Liver (tissue), 3 donors: ENCODE measurements around the gene SLC25A28.

Experiments
- JUND ChIP-seq, 2 donors: IDR thresholded peaks; 2 replicates each; pipeline ENCODE4 v1.6.1; 2016; ENCODE audit warnings: antibody characterized with exemption in 2 of 2
- TAF1 ChIP-seq: conservative IDR thresholded peaks from 2 replicates; pipeline ENCODE4 v1.6.1; 2016; ENCODE audit warnings: antibody characterized with exemption, mild to moderate bottlenecking
- TF ChIP-seq, protein P1 (sequence below): fragments of 150-350 bp; IDR thresholded peaks from 2 replicates; pipeline ENCODE4 v1.5.1; 2017; ENCODE audit warnings: improper control_type of control experiment, low read depth, low read length; ENCODE audit not compliant: missing input control
- donor health status: healthy.
- donor health status: healthy.

DNA sequence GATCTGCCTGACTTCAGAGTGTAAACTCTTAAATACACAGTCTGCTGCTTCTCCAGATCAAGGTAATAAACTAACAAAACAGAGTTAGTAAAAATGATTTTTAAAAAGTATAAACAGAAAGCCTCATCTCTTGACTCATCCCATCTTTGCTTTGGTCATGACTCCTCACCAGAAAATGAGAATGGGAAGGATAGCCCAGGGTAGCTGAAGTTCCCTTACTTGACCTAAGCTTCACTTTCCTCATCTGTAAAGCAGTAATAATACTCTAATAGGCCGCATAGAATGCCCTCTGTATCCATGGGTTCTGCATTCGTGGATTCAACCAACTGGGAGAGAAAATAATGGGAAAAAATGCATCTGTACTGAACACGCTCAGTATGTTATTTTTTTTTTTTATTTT is 11.3 kb upstream of the SLC25A28 start:
- TF ChIP-seq, protein P1, sequence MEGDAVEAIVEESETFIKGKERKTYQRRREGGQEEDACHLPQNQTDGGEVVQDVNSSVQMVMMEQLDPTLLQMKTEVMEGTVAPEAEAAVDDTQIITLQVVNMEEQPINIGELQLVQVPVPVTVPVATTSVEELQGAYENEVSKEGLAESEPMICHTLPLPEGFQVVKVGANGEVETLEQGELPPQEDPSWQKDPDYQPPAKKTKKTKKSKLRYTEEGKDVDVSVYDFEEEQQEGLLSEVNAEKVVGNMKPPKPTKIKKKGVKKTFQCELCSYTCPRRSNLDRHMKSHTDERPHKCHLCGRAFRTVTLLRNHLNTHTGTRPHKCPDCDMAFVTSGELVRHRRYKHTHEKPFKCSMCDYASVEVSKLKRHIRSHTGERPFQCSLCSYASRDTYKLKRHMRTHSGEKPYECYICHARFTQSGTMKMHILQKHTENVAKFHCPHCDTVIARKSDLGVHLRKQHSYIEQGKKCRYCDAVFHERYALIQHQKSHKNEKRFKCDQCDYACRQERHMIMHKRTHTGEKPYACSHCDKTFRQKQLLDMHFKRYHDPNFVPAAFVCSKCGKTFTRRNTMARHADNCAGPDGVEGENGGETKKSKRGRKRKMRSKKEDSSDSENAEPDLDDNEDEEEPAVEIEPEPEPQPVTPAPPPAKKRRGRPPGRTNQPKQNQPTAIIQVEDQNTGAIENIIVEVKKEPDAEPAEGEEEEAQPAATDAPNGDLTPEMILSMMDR = no peak
- no peak for TF ChIP-seq JUND (IDR thresholded peaks at IDR 0.05)
- TF ChIP-seq TAF1 = no peak
